MM.1S (cell line): ENCODE data around the gene TAS2R46.

Source experiments
- DNase-seq: peaks from one replicate; pipeline ENCODE4 v3.0.0-alpha.2; 2015
- H2AFZ ChIP-seq: fragments of 300-600 bp; sonication (generic); 2 replicates; pipeline ENCODE4 v1.6.0; 2016; ENCODE audit warnings: antibody characterized with exemption, low read length
- H3F3A ChIP-seq: fragments of 300-600 bp; sonication (generic); 2 replicates; pipeline ENCODE4 v1.6.1; 2016; ENCODE audit warnings: mild to moderate bottlenecking, antibody characterized with exemption, low read length, moderate library complexity, mixed read lengths; ENCODE audit not compliant: insufficient read depth
- H3K27ac ChIP-seq: fragments of 300-600 bp; sonication (generic); 2 replicates; pipeline ENCODE4 v1.5.1; 2016; ENCODE audit warnings: mild to moderate bottlenecking, low read length
- H3K27me3 ChIP-seq: fragments of 300-600 bp; sonication (generic); replicated peaks from 2 replicates; pipeline ENCODE4 v1.6.0; 2016; ENCODE audit warnings: low read length; ENCODE audit not compliant: insufficient read depth
- H3K36me3 ChIP-seq: fragments of 300-600 bp; sonication (generic); replicated peaks from 2 replicates; pipeline ENCODE4 v1.6.1; 2016; ENCODE audit warnings: mild to moderate bottlenecking, low read length, mixed read lengths; ENCODE audit not compliant: insufficient read depth
- H3K4me1 ChIP-seq: fragments of 300-600 bp; sonication (generic); 2 replicates; pipeline ENCODE4 v1.6.1; 2016; ENCODE audit warnings: low read length, mixed read lengths
- H3K4me2 ChIP-seq: fragments of 300-600 bp; sonication (generic); 2 replicates; pipeline ENCODE4 v1.6.0; 2016; ENCODE audit warnings: low read depth, low read length
- H3K4me3 ChIP-seq: fragments of 300-600 bp; sonication (generic); 2 replicates; pipeline ENCODE4 v1.5.1; 2016; ENCODE audit warnings: low read length, mixed read lengths
- H3K79me2 ChIP-seq: fragments of 300-600 bp; sonication (generic); 2 replicates; pipeline ENCODE4 v1.6.1; 2016; ENCODE audit warnings: mixed run types, low read length, mixed read lengths
- H3K9ac ChIP-seq: fragments of 300-600 bp; sonication (generic); 2 replicates; pipeline ENCODE4 v1.6.1; 2016; ENCODE audit warnings: low read length, mixed read lengths
- H3K9me2 ChIP-seq: fragments of 300-600 bp; sonication (generic); replicated peaks from 2 replicates; pipeline ENCODE4 v1.6.1; 2016; ENCODE audit warnings: mild to moderate bottlenecking, low read length, mixed read lengths; ENCODE audit not compliant: insufficient read depth
- H3K9me3 ChIP-seq: fragments of 300-600 bp; sonication (generic); replicated peaks from 2 replicates; pipeline ENCODE4 v1.6.1; 2016; ENCODE audit warnings: mild to moderate bottlenecking, low read length, mixed read lengths; ENCODE audit not compliant: insufficient read depth
- H4K20me1 ChIP-seq: fragments of 300-600 bp; sonication (generic); 2 replicates; pipeline ENCODE4 v1.6.1; 2016; ENCODE audit warnings: mild to moderate bottlenecking, low read length, moderate library complexity, mixed read lengths; ENCODE audit not compliant: insufficient read depth
- CTCF ChIP-seq: fragments of 300-600 bp; sonication (generic); IDR thresholded peaks from 2 replicates; pipeline ENCODE4 v1.5.1; 2016; ENCODE audit warnings: antibody characterized with exemption, low read length, mixed read lengths
- EZH2 ChIP-seq: fragments of 300-600 bp; sonication (generic); optimal IDR thresholded peaks from 2 replicates; pipeline ENCODE3; 2017; ENCODE audit warnings: low read depth, mild to moderate bottlenecking, antibody characterized with exemption, low read length, mixed read lengths
- EZH2phosphoT487 ChIP-seq: fragments of 300-600 bp; sonication (generic); IDR thresholded peaks from 2 replicates; pipeline ENCODE4 v1.6.1; 2018; ENCODE audit warnings: antibody characterized with exemption, low read length

The TAS2R46 gene

GRCh38 chr12:11026118-11026517 is 36.0 kb downstream of the TAS2R46 start:
- no peak overlapping the region for H3K27ac ChIP-seq
- H3K4me2 ChIP-seq, result no peak overlapping the region
- no peak overlapping the region for H3K4me3 ChIP-seq
- no peaks in the 10 kb centered on the region for H3K27me3 ChIP-seq
- H3K9ac ChIP-seq, result no peak overlapping the region
- no peak for TF ChIP-seq EZH2phosphoT487
- no peak for TF ChIP-seq CTCF
- no peak for TF ChIP-seq EZH2
- no peaks in the 10 kb centered on the region for H4K20me1 ChIP-seq
- no peaks in the 10 kb centered on the region for H3K4me1 ChIP-seq
- H3F3A ChIP-seq, result no peaks in the 10 kb centered on the region
- no peaks in the 10 kb centered on the region for H3K79me2 ChIP-seq
- no peaks in the 10 kb centered on the region for H3K36me3 ChIP-seq
- DNase-seq, result no peak
- no peak overlapping the region for H2AFZ ChIP-seq
- H3K9me3 ChIP-seq, result no peaks in the 10 kb centered on the region
- no peaks in the 10 kb centered on the region for H3K9me2 ChIP-seq

- no peak overlapping the region for H3K27ac ChIP-seq
- H4K20me1 ChIP-seq, result no peaks in the 10 kb centered on the region
- TF ChIP-seq EZH2 (no peak), EZH2phosphoT487 (no peak), CTCF (no peak)
Measured at GRCh38 chr12:11023387-11023786, 38.7 kb downstream of the TAS2R46 start.

GRCh38 chr12:11022520-11022919 is 39.6 kb downstream of the TAS2R46 start, which contains the start of gene TAS2R19:
TAS2R19 (minus strand) TSS chr12:11022620; CDS start chr12:11022571, 49 bp downstream.
- Histone ChIP-seq H3K4me1 (no peaks in the 10 kb centered on the region), H3K9ac (no peak within 1 kb of the TSS), H3K9me2 (no peaks in the 10 kb centered on the region), H3F3A (no peaks in the 10 kb centered on the region), H3K27me3 (no peaks in the 10 kb centered on the region), H4K20me1 (no peaks in the 10 kb centered on the region), H3K27ac (no peak within 1 kb of the TSS), H3K9me3 (no peaks in the 10 kb centered on the region), H3K4me3 (no peak within 1 kb of the TSS), H3K79me2 (no peaks in the 10 kb centered on the region), H2AFZ (no peak within 1 kb of the TSS), H3K4me2 (no peak within 1 kb of the TSS), H3K36me3 (no peaks in the 10 kb centered on the region)
- DNase-seq, result no peak
- TF ChIP-seq CTCF, result no peak
- no peak for TF ChIP-seq EZH2phosphoT487
- TF ChIP-seq EZH2, result no peak

More at GRCh38 chr12:11023387-11023786, 38.7 kb downstream of the TAS2R46 start:
- no peak overlapping the region for H2AFZ ChIP-seq
- no peak overlapping the region for H3K9ac ChIP-seq
- no peaks in the 10 kb centered on the region for H3K4me1 ChIP-seq
- no peaks in the 10 kb centered on the region for H3K9me2 ChIP-seq
- H3K4me3 ChIP-seq, result no peak overlapping the region
- no peaks in the 10 kb centered on the region for H3K9me3 ChIP-seq
- no peaks in the 10 kb centered on the region for H3F3A ChIP-seq
- H3K4me2 ChIP-seq, result no peak overlapping the region
- H3K27me3 ChIP-seq, result no peaks in the 10 kb centered on the region
- no peaks in the 10 kb centered on the region for H3K36me3 ChIP-seq
- H3K79me2 ChIP-seq, result no peaks in the 10 kb centered on the region
- DNase-seq, result no peak
